HG03520 (cell line): ENCODE measurements around the gene CUL4B.
"Not testable (repeated sequence)": the region's sequence is repeated elsewhere in the genome, so short reads cannot be mapped to it uniquely, and the experiment has no call there.

ENCODE experiments used
- ATAC-seq: cut with Tn5 transposase; IDR thresholded peaks from one replicate; pipeline ENCODE4 v1.9.1; 2021; ENCODE audit warnings: mild to moderate bottlenecking, moderate library complexity; ENCODE audit not compliant: unreplicated experiment

Gene CUL4B

GRCh38 chrX:120560842-120561633 is at the start of gene CUL4B:
TSS of gene CUL4B (minus strand) at chrX:120560962. CDS start at chrX:120560638, 324 bp downstream.
- peak; percentile 77 for ATAC-seq

DNA sequence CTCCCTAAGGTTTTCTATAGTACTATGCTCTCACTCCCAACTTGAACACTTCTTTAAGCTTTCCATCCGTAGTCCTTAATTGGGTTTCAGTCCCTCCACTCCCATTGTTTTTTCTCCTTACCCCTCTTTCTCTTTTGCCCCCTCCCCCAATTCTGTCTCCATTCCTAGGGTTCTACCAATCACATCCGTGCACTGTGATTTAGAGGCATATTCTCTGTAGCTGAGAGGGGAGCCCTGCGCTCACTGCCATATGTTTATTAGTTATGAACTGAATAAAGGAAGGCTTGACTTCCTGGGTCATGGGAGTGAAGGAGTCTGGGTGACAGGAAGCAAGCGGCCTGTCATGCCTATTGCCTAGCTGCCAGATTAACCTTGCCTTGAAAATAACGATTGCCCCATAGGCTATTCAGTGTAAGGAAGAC is 43.6 kb upstream of the CUL4B start:
- peak; percentile 43 for ATAC-seq

GRCh38 chrX:120603707-120604360 is 43.1 kb upstream of the CUL4B start, which contains the start of gene MCTS1:
TSS of gene MCTS1 (plus strand) at chrX:120604101. CDS start at chrX:120604237, 136 bp downstream.
- ATAC-seq = peak; percentile 85

DNA sequence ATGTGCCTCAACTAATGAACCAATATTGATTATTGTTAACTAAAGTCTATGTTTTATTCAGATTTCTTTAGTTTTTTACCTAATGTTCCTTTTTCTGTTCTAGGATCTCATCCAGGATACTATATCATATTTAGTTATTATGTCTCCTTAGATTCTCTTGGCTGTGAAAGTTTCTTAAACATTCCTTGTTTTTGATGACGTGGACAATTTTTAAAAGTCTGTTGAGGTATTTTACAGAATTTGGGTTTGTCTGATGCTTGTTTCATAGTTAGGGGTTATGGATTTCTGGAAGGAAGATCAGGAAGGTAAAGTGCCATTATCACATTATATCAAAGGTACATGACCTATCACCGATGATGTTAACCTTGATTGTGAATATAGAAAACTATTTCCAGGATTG is 24.9 kb upstream of the CUL4B start:
- no peak for ATAC-seq

DNA sequence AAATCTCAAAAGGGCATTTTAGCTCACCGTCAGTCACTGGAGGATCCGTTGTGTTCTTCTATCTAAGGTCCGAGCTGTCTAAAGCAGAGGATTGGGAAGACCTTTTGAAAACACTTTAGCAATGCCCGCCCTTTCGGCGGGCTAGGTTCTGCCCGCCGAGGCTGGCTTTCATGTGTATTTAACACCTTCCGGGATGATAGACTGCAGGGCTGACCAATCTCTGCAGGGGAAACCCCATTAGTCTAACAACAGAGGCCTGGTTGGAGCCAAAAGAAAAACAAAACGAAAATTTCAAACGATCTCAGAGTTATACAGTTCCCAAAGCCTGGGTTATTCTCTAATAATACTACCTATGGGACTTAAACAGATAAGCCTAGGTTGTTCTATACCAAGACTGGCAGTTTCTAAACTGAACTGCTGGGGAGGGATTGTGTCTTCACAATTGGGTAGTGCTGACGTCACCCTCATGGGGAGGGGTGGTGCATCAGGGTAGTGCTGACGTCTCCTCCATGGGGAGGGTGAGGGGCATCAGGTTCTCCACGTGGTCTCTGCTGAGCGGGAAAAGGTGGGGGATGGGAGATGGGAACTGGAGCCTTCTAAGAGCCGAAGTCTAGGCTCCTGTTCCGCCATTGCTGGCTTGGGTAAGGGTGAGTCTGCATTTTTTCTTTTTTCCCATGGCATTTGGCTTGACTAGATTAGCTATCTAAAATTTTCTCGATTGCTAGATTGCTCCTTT is 14.8 kb upstream of the CUL4B start:
- no peak for ATAC-seq

GRCh38 chrX:120573806-120574205 is 13.0 kb upstream of the CUL4B start:
- not testable (repeated sequence) for ATAC-seq

DNA sequence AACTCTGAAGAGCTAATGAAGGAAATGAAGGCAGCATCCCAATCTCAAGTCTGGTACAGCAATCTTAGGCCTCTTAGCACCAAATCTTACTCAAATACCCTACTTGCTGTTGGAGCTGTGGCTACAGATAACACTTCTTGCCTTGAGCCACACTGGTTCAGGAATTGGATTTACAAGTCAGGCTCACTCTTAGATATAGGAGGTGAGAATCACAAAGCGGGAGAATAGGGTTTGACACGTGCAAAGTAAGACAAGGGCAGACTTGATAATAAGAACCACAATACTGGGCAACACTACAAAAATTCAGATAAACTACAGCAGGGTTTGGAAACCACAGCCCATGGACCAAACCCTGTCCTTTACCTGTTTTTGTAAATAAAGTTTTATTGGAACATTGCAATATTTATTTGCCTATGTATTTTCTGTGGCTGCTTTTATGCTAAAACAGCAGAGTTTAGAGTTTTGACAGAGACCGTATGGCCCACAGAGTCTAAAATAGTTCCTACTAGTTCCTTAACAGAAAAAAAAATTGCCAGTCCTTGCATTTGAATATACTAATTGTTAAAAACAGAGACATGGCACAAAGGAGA is 9.3 kb upstream of the CUL4B start:
- no peak for ATAC-seq

GRCh38 chrX:120568609-120569008 is 7.8 kb upstream of the CUL4B start:
- ATAC-seq = no peak

DNA sequence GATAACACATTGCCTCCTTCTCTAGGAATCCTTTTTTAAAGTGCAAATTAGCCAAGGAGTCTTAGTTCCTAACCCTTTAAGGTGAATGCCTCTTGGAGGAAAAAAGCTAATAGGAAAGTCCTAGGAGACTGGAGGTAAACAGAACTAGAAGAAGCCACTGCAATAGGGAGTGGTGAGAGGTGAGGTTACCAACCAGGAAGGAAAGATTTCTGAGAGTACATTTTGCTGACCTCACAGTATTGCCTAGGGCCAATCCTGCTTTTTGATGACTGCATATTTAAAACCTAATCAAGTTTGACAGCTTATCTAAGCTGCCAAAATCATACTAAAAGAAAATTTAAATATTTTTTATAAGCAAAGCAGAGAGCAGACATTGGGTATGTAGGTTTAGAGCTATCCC is 7.3 kb upstream of the CUL4B start:
- no peak for ATAC-seq

DNA sequence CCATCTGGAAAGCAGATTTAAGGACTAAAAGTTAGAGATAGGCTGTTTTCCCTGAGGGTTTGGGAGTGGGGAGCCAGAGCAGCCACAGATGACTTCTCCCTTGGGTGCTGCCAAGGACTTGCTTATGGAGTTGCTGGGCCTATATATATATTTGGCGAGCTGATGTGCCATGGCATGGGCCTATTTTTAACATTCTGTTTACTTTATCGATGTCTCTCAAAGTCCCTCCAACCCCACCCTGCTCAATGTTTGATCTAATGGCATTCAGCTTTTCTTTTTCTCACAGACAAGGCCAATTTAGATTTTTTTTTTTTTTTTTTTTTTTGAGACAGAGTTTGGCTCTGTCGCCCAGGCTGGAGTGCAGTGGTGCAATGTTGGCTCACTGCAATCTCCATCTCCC is 6.1 kb upstream of the CUL4B start:
- no peak for ATAC-seq

GRCh38 chrX:120564925-120565324 is 4.2 kb upstream of the CUL4B start:
- ATAC-seq = no peak

GRCh38 chrX:120562569-120562926 is 1.8 kb upstream of the CUL4B start:
- no peak for ATAC-seq

DNA sequence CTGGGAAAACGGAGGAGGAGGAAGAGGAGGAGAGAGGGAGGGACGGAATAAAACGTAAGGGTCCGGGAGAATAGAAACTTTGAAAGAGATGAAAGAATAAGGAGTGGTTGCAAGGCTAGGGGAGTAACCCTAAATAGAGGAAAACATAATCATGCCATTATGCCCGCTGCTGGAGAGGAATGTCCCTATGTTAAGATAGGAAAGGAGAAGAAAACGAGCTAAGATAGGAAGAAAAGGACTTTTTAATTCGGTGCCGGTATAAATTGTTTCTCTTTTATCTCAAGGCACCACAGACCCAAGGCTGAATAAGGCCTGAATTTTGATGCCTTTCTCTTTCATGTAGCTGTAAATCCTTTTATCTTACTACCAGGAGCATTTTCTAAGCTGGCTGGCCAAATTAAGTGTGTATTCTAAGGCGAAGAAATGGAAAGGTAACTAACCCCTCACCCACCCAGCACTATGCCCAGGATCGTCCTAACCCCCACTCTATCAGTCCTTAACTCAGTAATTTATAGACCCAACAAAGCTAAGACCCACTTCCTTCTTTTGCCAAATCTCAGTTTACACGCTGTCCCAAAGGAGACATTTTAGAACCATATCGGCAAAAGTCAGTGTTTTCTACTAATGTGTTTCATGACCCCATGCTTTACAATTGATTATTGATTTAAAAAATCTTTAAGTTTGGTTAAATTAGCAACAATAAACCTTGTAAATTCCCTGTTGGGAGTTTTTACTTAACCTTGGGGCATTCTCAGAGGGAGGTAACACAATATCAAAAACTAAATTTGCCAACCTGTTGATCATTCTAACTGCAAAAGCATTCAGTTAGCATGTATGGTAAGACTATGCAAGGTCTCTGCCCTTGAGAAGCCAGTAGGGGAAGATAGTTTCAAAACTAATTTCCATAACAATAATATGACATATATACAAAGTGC is 1.1 kb upstream of the CUL4B start:
- ATAC-seq = no peak

GRCh38 chrX:120560405-120560841 is 339 bp downstream of the CUL4B start:
- peak; percentile 39 for ATAC-seq

- no peak for ATAC-seq
These were observed 958 bp downstream of the CUL4B start for GRCh38 chrX:120559804-120560203.

- ATAC-seq = no peak
These were observed 4.5 kb downstream of the CUL4B start for GRCh38 chrX:120556251-120556650.

DNA sequence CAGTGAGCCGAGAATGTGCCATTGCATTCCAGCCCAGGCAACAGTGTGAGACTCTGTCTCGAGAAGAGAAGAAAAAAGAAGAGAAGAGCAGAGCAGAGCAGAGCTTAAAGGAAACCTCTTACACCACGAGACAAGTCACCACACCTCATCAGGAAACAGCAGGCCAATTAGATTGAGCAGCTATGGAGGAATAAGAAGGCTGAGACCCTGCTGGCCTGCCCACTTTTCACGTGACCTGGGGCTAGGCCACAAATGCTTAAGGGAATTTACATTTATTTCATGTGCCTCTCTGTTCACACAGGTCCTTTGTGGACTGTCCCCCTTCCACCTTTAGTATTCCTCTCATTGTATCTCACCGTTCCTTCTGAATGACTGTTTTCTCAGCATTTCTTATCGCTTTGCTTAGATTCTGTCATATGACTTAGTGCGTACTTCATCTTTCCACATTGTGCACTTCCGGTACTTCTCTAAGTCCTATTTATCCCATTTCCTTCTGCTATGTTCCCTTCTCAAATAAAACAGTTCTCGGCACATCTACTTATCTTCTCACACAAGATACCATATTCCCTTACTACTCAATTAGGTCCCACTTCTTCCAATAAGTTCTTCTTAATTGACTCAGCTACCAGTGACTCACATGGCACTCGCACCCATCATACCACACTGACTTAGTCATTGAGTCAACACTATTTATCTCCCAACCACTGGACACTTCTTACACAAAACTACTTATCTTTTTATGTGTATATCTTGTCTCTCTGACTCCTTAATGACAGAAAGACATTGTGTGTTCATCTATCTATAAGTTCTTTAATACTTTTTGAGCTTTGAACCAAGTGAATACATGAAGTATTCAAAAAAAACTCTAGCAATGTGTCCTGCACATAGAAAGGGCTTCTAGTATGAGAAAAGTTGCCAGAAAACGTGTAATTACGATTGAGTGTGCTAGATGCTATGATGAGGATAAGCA is 11.0 kb downstream of the CUL4B start:
- ATAC-seq = no peak

- ATAC-seq = no peak
These were observed 24.7 kb downstream of the CUL4B start for GRCh38 chrX:120536061-120536460.
